ENCODE results near the gene ANKS1B.

- TF ChIP-seq GATA2 (IDR thresholded peaks at IDR 0.05; ENCODE audit: low read depth, low read length) (no peak), GATA3 (IDR thresholded peaks at IDR 0.05; ENCODE audit: low read depth, low read length) (no peak)
Measured at GRCh38 chr12:99019798-99020197, 964.9 kb downstream of the ANKS1B start.

All from SH-SY5Y (cell line).